GM21381 (cell line): ENCODE measurements around the gene TXNDC8.

ENCODE experiments used
- ATAC-seq: cut with Tn5 transposase; IDR thresholded peaks from one replicate; pipeline ENCODE4 v1.9.1; 2021; ENCODE audit warnings: mild to moderate bottlenecking, moderate library complexity; ENCODE audit not compliant: unreplicated experiment

TXNDC8 gene

GRCh38 chr9:110282739-110283081, 55.0 kb downstream of the TXNDC8 start:
- ATAC-seq: no peak

GRCh38 chr9:110282018-110282738, 55.5 kb downstream of the TXNDC8 start:
- no peak for ATAC-seq

- ATAC-seq: no peak
Observed at GRCh38 chr9:110278080-110278707, 59.5 kb downstream of the TXNDC8 start.

- no peak for ATAC-seq
Observed at GRCh38 chr9:110276781-110277180, 60.9 kb downstream of the TXNDC8 start.

GRCh38 chr9:110270211-110270995, 67.3 kb downstream of the TXNDC8 start:
- no peak for ATAC-seq

GRCh38 chr9:110266795-110267194, 70.9 kb downstream of the TXNDC8 start:
- no peak for ATAC-seq

GRCh38 chr9:110261632-110262031, 76.0 kb downstream of the TXNDC8 start:
- ATAC-seq: no peak

GRCh38 chr9:110260911-110261310, 76.8 kb downstream of the TXNDC8 start:
- no peak for ATAC-seq

GRCh38 chr9:110259566-110259965, 78.1 kb downstream of the TXNDC8 start:
- ATAC-seq: no peak

- ATAC-seq: no peak
Observed at GRCh38 chr9:110258690-110259091, 79.0 kb downstream of the TXNDC8 start.

GRCh38 chr9:110257956-110258355, 79.7 kb downstream of the TXNDC8 start:
- no peak for ATAC-seq

- no peak for ATAC-seq
Observed at GRCh38 chr9:110257097-110257841, 80.4 kb downstream of the TXNDC8 start.

GRCh38 chr9:110256380-110257096, 81.1 kb downstream of the TXNDC8 start, which contains the start of gene TXN:
TSS of gene TXN (minus strand) at chr9:110256507. CDS start at chr9:110256435, 72 bp downstream.
- ATAC-seq: peak; percentile 66

- ATAC-seq: peak; percentile 19
Observed at GRCh38 chr9:110255463-110256379, 81.9 kb downstream of the TXNDC8 start.

GRCh38 chr9:110255034-110255462, 82.6 kb downstream of the TXNDC8 start:
- no peak for ATAC-seq

GRCh38 chr9:110254500-110254899, 83.2 kb downstream of the TXNDC8 start:
- no peak for ATAC-seq
